ENCODE results near the gene TBC1D1.

GRCh38 chr4:38004887-38005286 lies 114.0 kb downstream of the TBC1D1 start:
- no peak for TF ChIP-seq CTCF (IDR thresholded peaks at IDR 0.05; ENCODE audit: control extremely low read depth in 1 of 3, insufficient read depth in 1 of 3, low read depth in 1 of 3, low read length in 3 of 3)
- TF ChIP-seq POLR2A (IDR thresholded peaks at IDR 0.05; ENCODE audit: control extremely low read depth in 1 of 2, low read depth in 2 of 2, low read length in 2 of 2) = no peak
- TF ChIP-seq EZH2 (IDR thresholded peaks at IDR 0.05; ENCODE audit: low read depth, low read length, severe bottlenecking) = no peak
- TF ChIP-seq PHF8 (conservative IDR thresholded peaks at IDR 0.05; ENCODE audit: low read depth, low read length) = no peak
